IMR-90 (cell line): ENCODE results near the gene PSEN1.

ENCODE experiments used
- CEBPB ChIP-seq: IDR thresholded peaks from 2 replicates; pipeline ENCODE4 v1.6.1; 2012; ENCODE audit warnings: low read depth, low read length, improper control_type of control experiment
- CHD1 ChIP-seq: IDR thresholded peaks from 2 replicates; pipeline ENCODE4 v1.6.1; 2012; ENCODE audit warnings: low read depth, low read length, improper control_type of control experiment
- MAFK ChIP-seq: IDR thresholded peaks from 2 replicates; pipeline ENCODE4 v1.6.1; 2012; ENCODE audit warnings: low read depth, low read length, improper control_type of control experiment
- MAZ ChIP-seq: IDR thresholded peaks from 2 replicates; pipeline ENCODE4 v1.6.1; 2012; ENCODE audit warnings: low read depth, mild to moderate bottlenecking, low read length, improper control_type of control experiment, moderate library complexity, borderline replicate concordance
- MXI1 ChIP-seq: IDR thresholded peaks from 2 replicates; pipeline ENCODE4 v1.6.1; 2012; ENCODE audit warnings: low read depth, mild to moderate bottlenecking, low read length, moderate library complexity, borderline replicate concordance
- NFE2L2 ChIP-seq: fragments of 150-350 bp; IDR thresholded peaks from 2 replicates; pipeline ENCODE4 v1.6.1; 2016; ENCODE audit warnings: low read depth, mild to moderate bottlenecking, low read length
- POLR2A ChIP-seq: IDR thresholded peaks from 2 replicates; pipeline ENCODE4 v1.6.1; 2012; ENCODE audit warnings: mild to moderate bottlenecking, low read depth, low read length
- RAD21 ChIP-seq: IDR thresholded peaks from 2 replicates; pipeline ENCODE4 v1.6.1; 2012; ENCODE audit warnings: low read length, improper control_type of control experiment
- RFX5 ChIP-seq: IDR thresholded peaks from 2 replicates; pipeline ENCODE4 v1.8.0; 2012; ENCODE audit warnings: low read depth, mild to moderate bottlenecking, low read length, moderate library complexity
- SMC3 ChIP-seq: fragments of 150-350 bp; IDR thresholded peaks from 2 replicates; pipeline ENCODE4 v1.6.1; 2016; ENCODE audit warnings: low read depth, mild to moderate bottlenecking, antibody characterized with exemption, low read length, moderate library complexity
- USF2 ChIP-seq: fragments of 150-350 bp; IDR thresholded peaks from 2 replicates; pipeline ENCODE4 v1.6.1; 2017; ENCODE audit warnings: mild to moderate bottlenecking, antibody characterized with exemption, low read length, low read depth
- TF ChIP-seq, protein P1 (sequence below): conservative IDR thresholded peaks from 2 replicates; pipeline ENCODE4 v1.5.1; 2012; ENCODE audit warnings: mild to moderate bottlenecking, low read depth, low read length, improper control_type of control experiment

- TF ChIP-seq, protein P1, sequence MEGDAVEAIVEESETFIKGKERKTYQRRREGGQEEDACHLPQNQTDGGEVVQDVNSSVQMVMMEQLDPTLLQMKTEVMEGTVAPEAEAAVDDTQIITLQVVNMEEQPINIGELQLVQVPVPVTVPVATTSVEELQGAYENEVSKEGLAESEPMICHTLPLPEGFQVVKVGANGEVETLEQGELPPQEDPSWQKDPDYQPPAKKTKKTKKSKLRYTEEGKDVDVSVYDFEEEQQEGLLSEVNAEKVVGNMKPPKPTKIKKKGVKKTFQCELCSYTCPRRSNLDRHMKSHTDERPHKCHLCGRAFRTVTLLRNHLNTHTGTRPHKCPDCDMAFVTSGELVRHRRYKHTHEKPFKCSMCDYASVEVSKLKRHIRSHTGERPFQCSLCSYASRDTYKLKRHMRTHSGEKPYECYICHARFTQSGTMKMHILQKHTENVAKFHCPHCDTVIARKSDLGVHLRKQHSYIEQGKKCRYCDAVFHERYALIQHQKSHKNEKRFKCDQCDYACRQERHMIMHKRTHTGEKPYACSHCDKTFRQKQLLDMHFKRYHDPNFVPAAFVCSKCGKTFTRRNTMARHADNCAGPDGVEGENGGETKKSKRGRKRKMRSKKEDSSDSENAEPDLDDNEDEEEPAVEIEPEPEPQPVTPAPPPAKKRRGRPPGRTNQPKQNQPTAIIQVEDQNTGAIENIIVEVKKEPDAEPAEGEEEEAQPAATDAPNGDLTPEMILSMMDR = no peak
- TF ChIP-seq CHD1 (no peak), USF2 (no peak), MXI1 (no peak), NFE2L2 (no peak), RAD21 (no peak), SMC3 (no peak), MAFK (no peak), MAZ (no peak), POLR2A (no peak), RFX5 (no peak), CEBPB (no peak)
Observed at GRCh38 chr14:73216030-73216429, 79.7 kb downstream of the PSEN1 start.
